ENCODE data around the gene NPM1. TPM values are rescaled to one million over a fixed set of nuclear protein-coding genes. Genes with fewer than 3 reads are reported as not detected.

NPM1 gene
- total RNA-seq, 1 experiment from 2014 or later = 2,112 TPM

GRCh38 chr5:171453056-171453725 is 65.5 kb downstream of the NPM1 start:
- no TSS peak for BruUV-seq (replicated peaks)
- H3K9me3 ChIP-seq = no peaks in the 10 kb centered on the region
- CTCF ChIA-PET = interaction anchor here (0.5 to 1.3 kb wide), 2 partner anchors 34 to 205 kb away, joined by 3 to 6 read pairs; partner anchors contain the start of gene FGF18
- H3K27me3 ChIP-seq (replicated peaks; ENCODE audit: control insufficient read depth, insufficient read depth, low read length) = no peaks in the 10 kb centered on the region
- Mint-ChIP-seq H3K27ac (ENCODE audit: unreplicated experiment) (no peak overlapping the region), H3K4me3 (ENCODE audit: unreplicated experiment) (no peak overlapping the region), H3K4me1 (ENCODE audit: low read depth, unreplicated experiment) (no peaks in the 10 kb centered on the region), H3K36me3 (ENCODE audit: insufficient read depth, unreplicated experiment) (peaks cover 5% of the 10 kb centered on the region), H3K9me3 (ENCODE audit: unreplicated experiment) (no peaks in the 10 kb centered on the region), H3K27me3 (ENCODE audit: insufficient read depth, unreplicated experiment) (no peaks in the 10 kb centered on the region)
- H3K4me1 ChIP-seq = no peaks in the 10 kb centered on the region
- intact Hi-C loops (cut with micrococcal nuclease; ENCODE audit: unreplicated experiment) = no loop called here
- DNase-seq = no peak
- H3K36me3 ChIP-seq (ENCODE audit: control insufficient read depth, insufficient read depth, low read length) = no peaks in the 10 kb centered on the region
- TF ChIP-seq CTCF (IDR thresholded peaks at IDR 0.05; ENCODE audit: insufficient read depth in 1 of 2, low read depth in 1 of 2, low read length in 1 of 2, severe bottlenecking in 1 of 2, unreplicated experiment in 1 of 2) = no peak
- POLR2A ChIA-PET = no interaction called here
- no peak overlapping the region for H3K4me3 ChIP-seq (ENCODE audit: low read depth, low read length)

- Histone ChIP-seq H3K4me3 (ENCODE audit: low read depth, low read length) (no peak overlapping the region), H3K27me3 (replicated peaks; ENCODE audit: control insufficient read depth, insufficient read depth, low read length) (no peaks in the 10 kb centered on the region), H3K36me3 (ENCODE audit: control insufficient read depth, insufficient read depth, low read length) (no peaks in the 10 kb centered on the region), H3K4me1 (no peaks in the 10 kb centered on the region), H3K9me3 (no peaks in the 10 kb centered on the region)
- intact Hi-C loops (cut with micrococcal nuclease; ENCODE audit: unreplicated experiment) = no loop called here
- ChIA-PET POLR2A (no interaction called here), CTCF (interaction anchor here (1.1 to 1.3 kb wide), 2 partner anchors 35 kb away, joined by 5 to 6 read pairs; partner anchors contain the start of gene FGF18)
- DNase-seq = no peak
- H3K4me1 Mint-ChIP-seq (ENCODE audit: low read depth, unreplicated experiment) = no peaks in the 10 kb centered on the region
- H3K27me3 Mint-ChIP-seq (ENCODE audit: insufficient read depth, unreplicated experiment) = no peaks in the 10 kb centered on the region
- H3K36me3 Mint-ChIP-seq (ENCODE audit: insufficient read depth, unreplicated experiment) = peaks cover 5% of the 10 kb centered on the region
- H3K9me3 Mint-ChIP-seq (ENCODE audit: unreplicated experiment) = no peaks in the 10 kb centered on the region
- H3K27ac Mint-ChIP-seq (ENCODE audit: unreplicated experiment) = no peak overlapping the region
- BruUV-seq (replicated peaks) = no TSS peak
- TF ChIP-seq CTCF (IDR thresholded peaks at IDR 0.05; ENCODE audit: insufficient read depth in 1 of 2, low read depth in 1 of 2, low read length in 1 of 2, severe bottlenecking in 1 of 2, unreplicated experiment in 1 of 2) = no peak
- no peak overlapping the region for H3K4me3 Mint-ChIP-seq (ENCODE audit: unreplicated experiment)
Observed at GRCh38 chr5:171453988-171454387, 66.3 kb downstream of the NPM1 start.

- Mint-ChIP-seq H3K4me1 (ENCODE audit: low read depth, unreplicated experiment) (no peaks in the 10 kb centered on the region), H3K27me3 (ENCODE audit: insufficient read depth, unreplicated experiment) (no peaks in the 10 kb centered on the region), H3K4me3 (ENCODE audit: unreplicated experiment) (no peak overlapping the region), H3K36me3 (ENCODE audit: insufficient read depth, unreplicated experiment) (peaks cover 5% of the 10 kb centered on the region), H3K9me3 (ENCODE audit: unreplicated experiment) (no peaks in the 10 kb centered on the region), H3K27ac (ENCODE audit: unreplicated experiment) (no peak overlapping the region)
- no peak for TF ChIP-seq CTCF (IDR thresholded peaks at IDR 0.05; ENCODE audit: insufficient read depth in 1 of 2, low read depth in 1 of 2, low read length in 1 of 2, severe bottlenecking in 1 of 2, unreplicated experiment in 1 of 2)
- Histone ChIP-seq H3K36me3 (ENCODE audit: control insufficient read depth, insufficient read depth, low read length) (no peaks in the 10 kb centered on the region), H3K27me3 (replicated peaks; ENCODE audit: control insufficient read depth, insufficient read depth, low read length) (no peaks in the 10 kb centered on the region), H3K4me3 (ENCODE audit: low read depth, low read length) (no peak overlapping the region), H3K4me1 (no peaks in the 10 kb centered on the region), H3K9me3 (no peaks in the 10 kb centered on the region)
- BruUV-seq (replicated peaks) = no TSS peak
- intact Hi-C loops (cut with micrococcal nuclease; ENCODE audit: unreplicated experiment) = no loop called here
- POLR2A ChIA-PET = no interaction called here
- CTCF ChIA-PET = interaction anchor here (1.1 kb wide), 1 partner anchor 36 kb away, joined by 5 read pairs; the partner anchor contains the start of gene FGF18
- DNase-seq = no peak
Observed at GRCh38 chr5:171454549-171454948, 66.9 kb downstream of the NPM1 start.

All from Caco-2 (cell line).